K562 (cell line): ENCODE results near the gene TBL1XR1. TPM values are rescaled to one million over a fixed set of nuclear protein-coding genes. Genes with fewer than 3 reads are reported as not detected.
A peak's percentile ranks its signal among the peaks of the same experiment; 100 is the strongest.

Experiments
- ASH1L ChIP-seq: fragments of 450-650 bp; IDR thresholded peaks from 2 replicates; pipeline ENCODE4 v1.6.1; 2018; ENCODE audit warnings: borderline replicate concordance, mild to moderate bottlenecking, low read depth; ENCODE audit not compliant: partially characterized antibody
- BRD9 ChIP-seq: fragments of 450-650 bp; IDR thresholded peaks from 2 replicates; pipeline ENCODE4 v1.6.1; 2018; ENCODE audit warnings: low read depth; ENCODE audit not compliant: partially characterized antibody
- FIP1L1 ChIP-seq: fragments of 200-400 bp; formaldehyde crosslinking; IDR thresholded peaks from 2 replicates; pipeline ENCODE4 v1.6.1; 2018; ENCODE audit warnings: mild to moderate bottlenecking, low read depth, low read length; ENCODE audit not compliant: poor library complexity, severe bottlenecking
- HDAC1 ChIP-seq, 2 experiments: fragments of 450-650 bp; IDR thresholded peaks; 2 replicates each; pipeline ENCODE4 v1.6.1; 2016 to 2017; ENCODE audit warnings: inconsistent platforms in 1 of 2, mild to moderate bottlenecking in 1 of 2, moderate library complexity in 1 of 2
- RBFOX2 ChIP-seq: fragments of 200-400 bp; formaldehyde crosslinking; IDR thresholded peaks from 2 replicates; pipeline ENCODE4 v1.6.1; 2017; ENCODE audit warnings: low read depth, mild to moderate bottlenecking, low read length, moderate library complexity
- RBM34 ChIP-seq: fragments of 200-400 bp; formaldehyde crosslinking; IDR thresholded peaks from 2 replicates; pipeline ENCODE4 v1.6.1; 2018; ENCODE audit warnings: low read length, borderline replicate concordance; ENCODE audit not compliant: insufficient read depth
- RCOR1 ChIP-seq, 2 experiments: IDR thresholded peaks; 2 replicates each; pipeline ENCODE4 v1.6.1; 2012; ENCODE audit warnings: low read depth in 2 of 2, low read length in 2 of 2, borderline replicate concordance in 1 of 2, improper control_type of control experiment in 1 of 2
- SMAD2 ChIP-seq: fragments of 150-350 bp; IDR thresholded peaks from 2 replicates; pipeline ENCODE4 v1.6.1; 2014; ENCODE audit warnings: low read depth, mild to moderate bottlenecking, low read length
- SRSF3 ChIP-seq: fragments of 200-400 bp; formaldehyde crosslinking; IDR thresholded peaks from 2 replicates; pipeline ENCODE4 v1.6.1; 2016; ENCODE audit warnings: mild to moderate bottlenecking, low read length, moderate library complexity; ENCODE audit not compliant: insufficient read depth
- U2AF1 ChIP-seq: fragments of 200-400 bp; formaldehyde crosslinking; optimal IDR thresholded peaks from 2 replicates; pipeline ENCODE3; 2017; ENCODE audit warnings: mild to moderate bottlenecking, low read depth, low read length, moderate library complexity
- ZBTB1 ChIP-seq: sonication (generic); formaldehyde crosslinking; IDR thresholded peaks from 2 replicates; pipeline ENCODE4 v1.8.1; 2023; ENCODE audit warnings: missing genetic modification reagents, low read depth, mild to moderate bottlenecking, borderline replicate concordance
- ZC3H11A ChIP-seq: IDR thresholded peaks from 2 replicates; pipeline ENCODE4 v1.6.1; 2012; ENCODE audit warnings: low read depth, low read length, improper control_type of control experiment
- ZNF3 ChIP-seq: fragments of 250-450 bp; sonication (Bioruptor Pico); IDR thresholded peaks from 2 replicates; pipeline ENCODE4 v1.5.0; 2021; ENCODE audit warnings: mild to moderate bottlenecking, moderate library complexity
- ZNF384 ChIP-seq: IDR thresholded peaks from 2 replicates; pipeline ENCODE4 v1.6.1; 2012; ENCODE audit warnings: low read depth, low read length, improper control_type of control experiment
- ZNF707 ChIP-seq: fragments of 250-450 bp; sonication (Bioruptor Pico); conservative IDR thresholded peaks from 2 replicates; pipeline ENCODE4 v1.8.0; 2022; ENCODE audit warnings: inconsistent platforms, mild to moderate bottlenecking, moderate library complexity
- polyA plus RNA-seq, 8 experiments: library from polyadenylated mRNA; depleted of rRNA in 4 of 8; stranded (reverse) in 5 of 8; unstranded in 3 of 8; fragments of >200 nt; fragmentation: Nextera tagmentation in 2 of 8; fragmentation: Illumina TruSeq in 1 of 8; extraction: Ambion mirVana in 2 of 8; extraction: Trizol in 1 of 8; gene quantifications; 2 replicates each; pipeline versions ENCODE4 v1.2.1 to v1.2.3, GENCODE V29; 2011 to 2014; ENCODE audit warnings: inconsistent platforms in 1 of 8, missing spikeins in 1 of 8
- total RNA-seq, 7 experiments: library from RNA; depleted of rRNA in 6 of 7; stranded (reverse); fragments of >200 nt in 6 of 7; fragmentation: Illumina TruSeq in 2 of 7; extraction: Trizol in 2 of 7; gene quantifications; 2 replicates each; pipeline versions ENCODE4 v1.2.1 to v1.2.3, GENCODE V29; 2011 to 2021; ENCODE audit warnings: low replicate concordance in 1 of 7
- TF ChIP-seq, protein P1 (sequence below): fragments of 250-450 bp; sonication (Bioruptor Pico); IDR thresholded peaks from 2 replicates; pipeline ENCODE4 v1.8.0; 2022; ENCODE audit warnings: inconsistent platforms, mild to moderate bottlenecking, moderate library complexity, borderline replicate concordance
- TF ChIP-seq, protein P2 (sequence below): fragments of 250-450 bp; sonication (Bioruptor Pico); IDR thresholded peaks from 2 replicates; pipeline ENCODE4 v1.8.0; 2021; ENCODE audit warnings: moderate library complexity, mild to moderate bottlenecking, inconsistent platforms
- TF ChIP-seq, protein P3 (sequence below): fragments of 450-650 bp; IDR thresholded peaks from 2 replicates; pipeline ENCODE4 v1.6.1; 2016; ENCODE audit warnings: borderline replicate concordance
- TF ChIP-seq, protein P4 (sequence below), 2 experiments: IDR thresholded peaks; 2 replicates each; pipeline ENCODE4 v1.6.1; 2011; ENCODE audit warnings: borderline replicate concordance in 1 of 2, control low read depth in 1 of 2, low read depth in 1 of 2, low read length in 1 of 2, mild to moderate bottlenecking in 1 of 2, mixed read lengths in 1 of 2, moderate library complexity in 1 of 2; ENCODE audit not compliant: insufficient read depth in 1 of 2, insufficient read length in 1 of 2, poor library complexity in 1 of 2, severe bottlenecking in 1 of 2; ENCODE audit errors: extremely low read depth in 1 of 2
- TF ChIP-seq, protein P5 (sequence below), 2 experiments: fragments of 450-650 bp; conservative IDR thresholded peaks; 2 replicates each; pipeline ENCODE4 v1.6.1; 2017; ENCODE audit warnings: mild to moderate bottlenecking in 2 of 2, moderate library complexity in 2 of 2

TBL1XR1 gene
- total and polyA plus RNA-seq, 9 of the 15 experiments (the other 6 are each of a cell fraction or from before 2014, with no cell fraction given) = 19.6 to 171 (median 83.3) TPM

DNA sequence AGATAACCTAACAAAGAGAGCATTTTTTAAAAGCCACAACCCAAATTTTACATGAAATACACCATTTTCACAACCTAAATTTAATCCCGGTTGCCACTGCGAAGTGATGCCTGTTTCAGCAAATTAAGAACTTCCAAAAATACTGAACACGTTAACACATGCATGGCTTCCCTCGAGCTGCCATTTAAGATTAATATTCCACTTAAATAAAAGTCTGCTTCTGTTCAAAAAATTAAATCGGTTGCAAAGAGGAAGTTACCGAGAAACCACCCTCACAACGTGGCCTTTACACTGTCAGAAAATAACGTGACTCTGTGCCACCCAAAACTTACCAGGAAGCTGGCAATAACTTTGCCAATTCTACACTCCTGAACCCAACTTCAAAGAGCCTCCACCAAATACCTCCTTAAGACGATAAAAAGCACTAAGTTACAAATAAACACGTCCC lies 1.2 kb downstream of the TBL1XR1 start (continued):
- TF ChIP-seq, protein P1, sequence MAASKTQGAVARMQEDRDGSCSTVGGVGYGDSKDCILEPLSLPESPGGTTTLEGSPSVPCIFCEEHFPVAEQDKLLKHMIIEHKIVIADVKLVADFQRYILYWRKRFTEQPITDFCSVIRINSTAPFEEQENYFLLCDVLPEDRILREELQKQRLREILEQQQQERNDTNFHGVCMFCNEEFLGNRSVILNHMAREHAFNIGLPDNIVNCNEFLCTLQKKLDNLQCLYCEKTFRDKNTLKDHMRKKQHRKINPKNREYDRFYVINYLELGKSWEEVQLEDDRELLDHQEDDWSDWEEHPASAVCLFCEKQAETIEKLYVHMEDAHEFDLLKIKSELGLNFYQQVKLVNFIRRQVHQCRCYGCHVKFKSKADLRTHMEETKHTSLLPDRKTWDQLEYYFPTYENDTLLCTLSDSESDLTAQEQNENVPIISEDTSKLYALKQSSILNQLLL = no peak
- TF ChIP-seq ZBTB1 (CRISPR knock-in tag) = no peak
- TF ChIP-seq, protein P2, sequence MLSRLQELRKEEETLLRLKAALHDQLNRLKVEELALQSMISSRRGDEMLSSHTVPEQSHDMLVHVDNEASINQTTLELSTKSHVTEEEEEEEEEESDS (CRISPR knock-in tag) = no peak
- TF ChIP-seq ZNF707 = no peak
- TF ChIP-seq SMAD2 = no peak
- TF ChIP-seq RBM34 = no peak
- peak; percentile 29 for TF ChIP-seq BRD9
- no peak for TF ChIP-seq ZNF384
- no peak for TF ChIP-seq ZC3H11A
- TF ChIP-seq ZNF3 (CRISPR knock-in tag) = no peak
- TF ChIP-seq, protein P3, sequence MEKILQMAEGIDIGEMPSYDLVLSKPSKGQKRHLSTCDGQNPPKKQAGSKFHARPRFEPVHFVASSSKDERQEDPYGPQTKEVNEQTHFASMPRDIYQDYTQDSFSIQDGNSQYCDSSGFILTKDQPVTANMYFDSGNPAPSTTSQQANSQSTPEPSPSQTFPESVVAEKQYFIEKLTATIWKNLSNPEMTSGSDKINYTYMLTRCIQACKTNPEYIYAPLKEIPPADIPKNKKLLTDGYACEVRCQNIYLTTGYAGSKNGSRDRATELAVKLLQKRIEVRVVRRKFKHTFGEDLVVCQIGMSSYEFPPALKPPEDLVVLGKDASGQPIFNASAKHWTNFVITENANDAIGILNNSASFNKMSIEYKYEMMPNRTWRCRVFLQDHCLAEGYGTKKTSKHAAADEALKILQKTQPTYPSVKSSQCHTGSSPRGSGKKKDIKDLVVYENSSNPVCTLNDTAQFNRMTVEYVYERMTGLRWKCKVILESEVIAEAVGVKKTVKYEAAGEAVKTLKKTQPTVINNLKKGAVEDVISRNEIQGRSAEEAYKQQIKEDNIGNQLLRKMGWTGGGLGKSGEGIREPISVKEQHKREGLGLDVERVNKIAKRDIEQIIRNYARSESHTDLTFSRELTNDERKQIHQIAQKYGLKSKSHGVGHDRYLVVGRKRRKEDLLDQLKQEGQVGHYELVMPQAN = peak; percentile 12; the same call in 1 of the 2 replicates
- TF ChIP-seq SRSF3 = no peak
- TF ChIP-seq, protein P4, sequence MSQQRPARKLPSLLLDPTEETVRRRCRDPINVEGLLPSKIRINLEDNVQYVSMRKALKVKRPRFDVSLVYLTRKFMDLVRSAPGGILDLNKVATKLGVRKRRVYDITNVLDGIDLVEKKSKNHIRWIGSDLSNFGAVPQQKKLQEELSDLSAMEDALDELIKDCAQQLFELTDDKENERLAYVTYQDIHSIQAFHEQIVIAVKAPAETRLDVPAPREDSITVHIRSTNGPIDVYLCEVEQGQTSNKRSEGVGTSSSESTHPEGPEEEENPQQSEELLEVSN (IDR thresholded peaks at IDR 0.05; ENCODE audit: borderline replicate concordance in 1 of 2, extremely low read depth in 1 of 2, insufficient read depth in 1 of 2, insufficient read length in 1 of 2, low read depth in 1 of 2, low read length in 1 of 2, poor library complexity in 1 of 2, severe bottlenecking in 1 of 2) = no peak
- TF ChIP-seq FIP1L1 = no peak
- TF ChIP-seq ASH1L = no peak
- no peak for TF ChIP-seq U2AF1
- no peak for TF ChIP-seq RCOR1 (IDR thresholded peaks at IDR 0.05; ENCODE audit: borderline replicate concordance in 1 of 2, low read depth in 2 of 2, low read length in 2 of 2)
- TF ChIP-seq, protein P5, sequence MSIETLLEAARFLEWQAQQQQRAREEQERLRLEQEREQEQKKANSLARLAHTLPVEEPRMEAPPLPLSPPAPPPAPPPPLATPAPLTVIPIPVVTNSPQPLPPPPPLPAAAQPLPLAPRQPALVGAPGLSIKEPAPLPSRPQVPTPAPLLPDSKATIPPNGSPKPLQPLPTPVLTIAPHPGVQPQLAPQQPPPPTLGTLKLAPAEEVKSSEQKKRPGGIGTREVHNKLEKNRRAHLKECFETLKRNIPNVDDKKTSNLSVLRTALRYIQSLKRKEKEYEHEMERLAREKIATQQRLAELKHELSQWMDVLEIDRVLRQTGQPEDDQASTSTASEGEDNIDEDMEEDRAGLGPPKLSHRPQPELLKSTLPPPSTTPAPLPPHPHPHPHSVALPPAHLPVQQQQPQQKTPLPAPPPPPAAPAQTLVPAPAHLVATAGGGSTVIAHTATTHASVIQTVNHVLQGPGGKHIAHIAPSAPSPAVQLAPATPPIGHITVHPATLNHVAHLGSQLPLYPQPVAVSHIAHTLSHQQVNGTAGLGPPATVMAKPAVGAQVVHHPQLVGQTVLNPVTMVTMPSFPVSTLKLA (conservative IDR thresholded peaks at IDR 0.05) = peak; percentile 41 to 50; a peak in 2 of 4 replicates
- TF ChIP-seq HDAC1 (IDR thresholded peaks at IDR 0.05) = no peak
- TF ChIP-seq RBFOX2 = no peak; the same call in 1 of the 2 replicates
